Measurements from ENCODE around the gene LOX. TPM values are rescaled to one million over a fixed set of nuclear protein-coding genes. Genes with fewer than 3 reads are reported as not detected.
"Not testable (repeated sequence)": the region's sequence is repeated elsewhere in the genome, so short reads cannot be mapped to it uniquely, and the experiment has no call there.

Gene LOX
- total RNA-seq, 1 donor from 2014 or later: not detected

DNA sequence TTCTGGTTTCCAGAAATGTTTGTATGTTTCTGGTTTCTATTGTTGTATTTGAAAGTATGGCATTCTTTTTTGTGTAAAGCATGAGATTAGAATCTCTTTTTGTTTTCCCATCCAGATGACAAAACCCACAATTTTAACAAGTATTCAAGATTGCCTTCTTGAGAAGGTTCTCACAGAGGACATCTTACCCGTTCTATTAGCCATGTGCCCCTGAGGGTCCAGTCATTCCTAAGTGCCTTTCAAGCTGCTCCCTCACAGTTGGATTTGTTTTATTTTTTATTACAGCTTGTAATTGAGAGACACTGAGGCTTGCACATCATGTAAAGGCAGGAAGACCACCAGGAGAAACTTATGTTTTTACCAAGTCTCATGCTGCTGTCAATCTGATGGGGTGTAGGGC is 19.3 kb upstream of the LOX start:
- Mint-ChIP-seq H3K36me3 (ENCODE audit: low read depth) (no peaks in the 10 kb centered on the region), H3K4me3 (no peak overlapping the region), H3K4me1 (no peaks in the 10 kb centered on the region), H3K27ac (no peak overlapping the region), H3K9me3 (no peaks in the 10 kb centered on the region), H3K27me3 (no peaks in the 10 kb centered on the region)
- TF ChIP-seq, protein P1, sequence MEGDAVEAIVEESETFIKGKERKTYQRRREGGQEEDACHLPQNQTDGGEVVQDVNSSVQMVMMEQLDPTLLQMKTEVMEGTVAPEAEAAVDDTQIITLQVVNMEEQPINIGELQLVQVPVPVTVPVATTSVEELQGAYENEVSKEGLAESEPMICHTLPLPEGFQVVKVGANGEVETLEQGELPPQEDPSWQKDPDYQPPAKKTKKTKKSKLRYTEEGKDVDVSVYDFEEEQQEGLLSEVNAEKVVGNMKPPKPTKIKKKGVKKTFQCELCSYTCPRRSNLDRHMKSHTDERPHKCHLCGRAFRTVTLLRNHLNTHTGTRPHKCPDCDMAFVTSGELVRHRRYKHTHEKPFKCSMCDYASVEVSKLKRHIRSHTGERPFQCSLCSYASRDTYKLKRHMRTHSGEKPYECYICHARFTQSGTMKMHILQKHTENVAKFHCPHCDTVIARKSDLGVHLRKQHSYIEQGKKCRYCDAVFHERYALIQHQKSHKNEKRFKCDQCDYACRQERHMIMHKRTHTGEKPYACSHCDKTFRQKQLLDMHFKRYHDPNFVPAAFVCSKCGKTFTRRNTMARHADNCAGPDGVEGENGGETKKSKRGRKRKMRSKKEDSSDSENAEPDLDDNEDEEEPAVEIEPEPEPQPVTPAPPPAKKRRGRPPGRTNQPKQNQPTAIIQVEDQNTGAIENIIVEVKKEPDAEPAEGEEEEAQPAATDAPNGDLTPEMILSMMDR (IDR thresholded peaks at IDR 0.05): no peak
- intact Hi-C loops (cut with micrococcal nuclease): no loop called here
- DNase-seq (no peak), ATAC-seq (ENCODE audit: low read depth) (no peak)
- ChIA-PET POLR2A (no interaction called here), CTCF (no interaction called here)

- Mint-ChIP-seq H3K9me3 (no peaks in the 10 kb centered on the region), H3K4me1 (no peaks in the 10 kb centered on the region), H3K27me3 (no peaks in the 10 kb centered on the region), H3K36me3 (ENCODE audit: low read depth) (no peaks in the 10 kb centered on the region), H3K27ac (no peak overlapping the region), H3K4me3 (no peak overlapping the region)
- ATAC-seq (ENCODE audit: low read depth) (no peak), DNase-seq (no peak)
- ChIA-PET POLR2A (no interaction called here), CTCF (no interaction called here)
- intact Hi-C loops (cut with micrococcal nuclease): no loop called here
- TF ChIP-seq, protein P1 (IDR thresholded peaks at IDR 0.05): no peak
Observed at GRCh38 chr5:122095158-122095557, 17.1 kb upstream of the LOX start.

DNA sequence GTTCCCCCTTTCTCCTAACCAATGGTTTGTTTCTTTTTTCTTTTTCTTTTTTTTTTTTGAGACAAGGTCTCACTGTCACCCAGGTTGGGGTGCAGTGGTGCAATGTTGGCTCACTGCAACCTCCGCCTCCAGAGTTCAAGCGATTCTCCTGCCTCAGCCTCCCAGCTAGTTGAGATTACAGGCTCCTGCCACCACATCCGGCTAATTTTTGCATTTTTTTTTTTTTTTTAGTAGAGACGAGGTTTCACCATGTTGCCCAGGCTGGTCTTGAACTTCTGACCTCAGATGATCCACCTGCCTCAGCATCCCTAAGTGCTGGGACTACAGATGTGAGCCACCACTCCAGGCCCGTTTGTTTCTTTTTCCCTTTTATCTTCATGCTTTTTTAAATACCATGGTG is 16.2 kb upstream of the LOX start:
- H3K27ac Mint-ChIP-seq; H3K4me3 Mint-ChIP-seq; H3K4me1 Mint-ChIP-seq; intact Hi-C loops (cut with micrococcal nuclease); POLR2A ChIA-PET; H3K27me3 Mint-ChIP-seq; H3K9me3 Mint-ChIP-seq; DNase-seq; H3K36me3 Mint-ChIP-seq (ENCODE audit: low read depth); CTCF ChIA-PET; ATAC-seq (ENCODE audit: low read depth): not testable (repeated sequence)

DNA sequence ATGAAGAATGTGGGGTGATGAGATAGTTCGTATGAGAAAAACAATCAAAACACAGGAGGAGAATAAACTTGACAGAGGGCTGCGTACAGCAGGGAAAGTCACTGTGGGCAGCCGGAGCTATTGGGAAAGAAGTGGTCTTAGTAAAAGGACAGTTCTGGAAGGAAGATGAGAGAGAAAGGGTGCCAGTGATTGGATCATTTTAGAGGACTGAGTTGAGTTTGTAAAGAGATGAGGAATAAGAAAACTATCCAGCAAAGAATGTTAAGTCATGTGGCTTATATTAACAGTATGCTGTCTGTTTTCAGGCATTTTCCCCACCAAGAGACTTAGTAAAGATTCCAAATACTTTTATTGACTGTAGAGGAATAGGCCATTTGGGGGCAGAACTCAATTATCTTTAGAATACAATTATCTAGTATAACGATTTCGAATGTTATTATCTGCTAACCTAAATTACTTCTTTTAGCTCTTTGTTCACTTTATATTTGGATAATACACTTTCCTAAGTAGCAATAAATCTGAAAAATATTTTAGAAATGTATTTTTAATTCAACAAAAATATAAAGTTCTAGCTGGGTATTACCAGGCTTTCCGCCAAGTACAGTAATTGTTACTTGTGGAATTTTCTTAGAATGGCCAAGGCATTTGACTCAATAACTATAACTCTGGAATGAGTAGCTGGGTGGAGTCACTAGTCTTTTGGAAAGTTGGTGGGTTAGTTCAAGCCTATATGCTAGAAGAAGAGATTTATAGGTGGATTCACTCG is 15.5 kb upstream of the LOX start:
- DNase-seq (no peak), ATAC-seq (ENCODE audit: low read depth) (no peak)
- intact Hi-C loops (cut with micrococcal nuclease): no loop called here
- POLR2A ChIA-PET: no interaction called here
- Mint-ChIP-seq H3K4me1 (no peaks in the 10 kb centered on the region), H3K4me3 (no peak overlapping the region), H3K27ac (no peak overlapping the region), H3K27me3 (no peaks in the 10 kb centered on the region), H3K9me3 (no peaks in the 10 kb centered on the region), H3K36me3 (ENCODE audit: low read depth) (no peaks in the 10 kb centered on the region)
- TF ChIP-seq, protein P1 (IDR thresholded peaks at IDR 0.05): no peak
- CTCF ChIA-PET: no interaction called here

DNA sequence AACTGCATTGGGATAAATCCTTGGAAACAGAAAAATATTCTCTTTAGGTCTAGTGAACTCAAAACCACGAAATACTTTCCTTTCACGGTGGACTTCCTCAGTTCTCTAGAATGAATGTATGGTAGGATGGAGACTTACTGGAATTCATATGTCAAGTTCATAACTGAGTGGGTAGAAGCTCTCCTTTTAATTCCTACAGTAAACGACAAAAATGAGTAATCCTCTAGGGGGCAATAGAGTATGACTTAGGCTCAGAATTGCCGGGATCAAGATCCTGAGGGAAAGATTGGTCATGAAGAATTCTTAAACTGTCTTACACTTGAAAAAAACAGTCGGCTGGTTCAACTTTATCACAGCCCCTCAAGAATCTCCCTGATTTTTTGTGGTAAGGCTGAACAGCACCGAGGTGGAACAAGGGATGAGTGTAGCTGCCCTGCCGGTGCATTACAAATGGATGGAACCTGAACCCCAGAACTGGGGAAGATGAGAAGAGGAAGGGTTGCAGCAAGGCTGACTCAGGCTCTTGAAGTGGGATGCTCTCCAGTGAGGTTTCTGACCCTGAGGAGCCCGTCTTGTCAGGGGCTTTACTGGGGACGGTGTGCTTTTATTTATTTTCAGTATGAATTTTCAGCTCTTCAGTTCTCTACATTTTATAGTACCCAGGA is 14.0 kb upstream of the LOX start:
- ChIA-PET CTCF (no interaction called here), POLR2A (no interaction called here)
- intact Hi-C loops (cut with micrococcal nuclease): no loop called here
- no peak overlapping the region for H3K4me3 Mint-ChIP-seq
- ATAC-seq (ENCODE audit: low read depth) (no peak), DNase-seq (no peak)
- TF ChIP-seq, protein P1 (IDR thresholded peaks at IDR 0.05): no peak
- H3K9me3 Mint-ChIP-seq: no peaks in the 10 kb centered on the region
- no peaks in the 10 kb centered on the region for H3K36me3 Mint-ChIP-seq (ENCODE audit: low read depth)
- no peaks in the 10 kb centered on the region for H3K4me1 Mint-ChIP-seq
- no peak overlapping the region for H3K27ac Mint-ChIP-seq
- peaks cover 3% of the 10 kb centered on the region for H3K27me3 Mint-ChIP-seq

Data from activated B cell treated with CpG ODN at 0.5 μM for 24 hours (primary cell).